Panc1 (cell line): ENCODE data around the gene FBXO47.

Experiments
- SIN3A ChIP-seq: IDR thresholded peaks from 2 replicates; pipeline ENCODE4 v1.6.1; 2012; ENCODE audit warnings: low read depth, mild to moderate bottlenecking, low read length, moderate library complexity, borderline replicate concordance; ENCODE audit not compliant: insufficient read depth
- TF ChIP-seq, protein P1 (sequence below): fragments of 450-650 bp; IDR thresholded peaks from 2 replicates; pipeline ENCODE4 v1.5.1; 2017; ENCODE audit warnings: mild to moderate bottlenecking

DNA sequence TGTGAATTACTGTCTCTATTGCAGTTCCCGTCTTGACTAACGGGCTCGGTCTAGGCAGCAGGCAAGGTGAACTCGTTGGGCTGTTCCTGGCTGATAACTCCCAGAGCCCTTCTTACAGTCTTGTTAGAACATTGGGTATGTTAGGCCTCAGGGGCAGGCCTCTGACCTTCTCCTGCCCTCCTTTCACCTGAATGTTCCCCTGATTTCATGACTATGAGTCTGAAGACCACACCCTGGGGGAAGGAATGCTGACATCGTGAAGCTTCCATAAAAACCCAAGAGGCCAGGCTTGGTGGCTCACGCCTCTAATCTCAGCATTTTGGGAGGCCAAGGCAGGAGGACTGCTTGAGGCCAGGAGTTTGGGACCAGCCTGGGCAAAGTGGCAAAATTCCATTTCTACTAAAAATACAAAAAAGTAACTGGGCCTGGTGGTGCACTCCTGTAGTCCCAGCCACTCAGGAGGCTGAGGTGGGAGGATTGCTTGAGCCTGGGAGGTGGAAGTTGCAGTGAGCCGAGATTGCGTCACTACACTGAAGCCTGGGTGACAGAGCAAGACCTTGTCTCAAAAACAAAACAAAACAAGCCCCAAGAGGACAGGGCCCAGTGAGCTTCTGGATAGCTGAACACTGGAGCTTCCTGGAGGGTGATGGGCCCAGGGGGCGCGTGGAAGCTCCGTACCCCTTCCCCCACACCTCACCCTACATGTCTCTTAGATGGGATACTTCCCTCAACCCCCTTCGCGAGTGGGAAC is 47.8 kb upstream of the FBXO47 start:
- TF ChIP-seq, protein P1, sequence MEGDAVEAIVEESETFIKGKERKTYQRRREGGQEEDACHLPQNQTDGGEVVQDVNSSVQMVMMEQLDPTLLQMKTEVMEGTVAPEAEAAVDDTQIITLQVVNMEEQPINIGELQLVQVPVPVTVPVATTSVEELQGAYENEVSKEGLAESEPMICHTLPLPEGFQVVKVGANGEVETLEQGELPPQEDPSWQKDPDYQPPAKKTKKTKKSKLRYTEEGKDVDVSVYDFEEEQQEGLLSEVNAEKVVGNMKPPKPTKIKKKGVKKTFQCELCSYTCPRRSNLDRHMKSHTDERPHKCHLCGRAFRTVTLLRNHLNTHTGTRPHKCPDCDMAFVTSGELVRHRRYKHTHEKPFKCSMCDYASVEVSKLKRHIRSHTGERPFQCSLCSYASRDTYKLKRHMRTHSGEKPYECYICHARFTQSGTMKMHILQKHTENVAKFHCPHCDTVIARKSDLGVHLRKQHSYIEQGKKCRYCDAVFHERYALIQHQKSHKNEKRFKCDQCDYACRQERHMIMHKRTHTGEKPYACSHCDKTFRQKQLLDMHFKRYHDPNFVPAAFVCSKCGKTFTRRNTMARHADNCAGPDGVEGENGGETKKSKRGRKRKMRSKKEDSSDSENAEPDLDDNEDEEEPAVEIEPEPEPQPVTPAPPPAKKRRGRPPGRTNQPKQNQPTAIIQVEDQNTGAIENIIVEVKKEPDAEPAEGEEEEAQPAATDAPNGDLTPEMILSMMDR: no peak
- no peak for TF ChIP-seq SIN3A
